HG02885 (cell line): ENCODE data around the gene TAPT1.

Experiments used
- ATAC-seq: cut with Tn5 transposase; IDR thresholded peaks from one replicate; pipeline ENCODE4 v1.9.1; 2021; ENCODE audit warnings: mild to moderate bottlenecking; ENCODE audit not compliant: unreplicated experiment, poor library complexity

The TAPT1 gene

GRCh38 chr4:16140879-16141249, 85.4 kb downstream of the TAPT1 start:
- no peak for ATAC-seq

- no peak for ATAC-seq
Measured at GRCh38 chr4:16140231-16140878, 85.9 kb downstream of the TAPT1 start.

- ATAC-seq: no peak
Measured at GRCh38 chr4:16139066-16139945, 87.0 kb downstream of the TAPT1 start.

GRCh38 chr4:16136827-16137226, 89.4 kb downstream of the TAPT1 start:
- no peak for ATAC-seq

GRCh38 chr4:16136311-16136710, 90.0 kb downstream of the TAPT1 start:
- no peak for ATAC-seq

- ATAC-seq: no peak
Measured at GRCh38 chr4:16133406-16133805, 92.9 kb downstream of the TAPT1 start.

GRCh38 chr4:16131293-16131692, 95.0 kb downstream of the TAPT1 start:
- ATAC-seq: no peak

- ATAC-seq: no peak
Measured at GRCh38 chr4:16129336-16129735, 96.9 kb downstream of the TAPT1 start.

GRCh38 chr4:16126714-16127113, 99.6 kb downstream of the TAPT1 start:
- ATAC-seq: no peak

- ATAC-seq: no peak
Measured at GRCh38 chr4:16125571-16126445, 100.5 kb downstream of the TAPT1 start.

- no peak for ATAC-seq
Measured at GRCh38 chr4:16124232-16124631, 102.0 kb downstream of the TAPT1 start.

GRCh38 chr4:16123356-16124084, 102.8 kb downstream of the TAPT1 start:
- no peak for ATAC-seq

GRCh38 chr4:16122784-16123183, 103.5 kb downstream of the TAPT1 start:
- ATAC-seq: no peak

GRCh38 chr4:16122308-16122711, 104.0 kb downstream of the TAPT1 start:
- no peak for ATAC-seq

- peak; percentile 45 for ATAC-seq
Measured at GRCh38 chr4:16120720-16121119, 105.6 kb downstream of the TAPT1 start.

GRCh38 chr4:16119981-16120380, 106.3 kb downstream of the TAPT1 start:
- no peak for ATAC-seq

- ATAC-seq: no peak
Measured at GRCh38 chr4:16118090-16118489, 108.2 kb downstream of the TAPT1 start.

GRCh38 chr4:16117164-16117563, 109.1 kb downstream of the TAPT1 start:
- no peak for ATAC-seq

- no peak for ATAC-seq
Measured at GRCh38 chr4:16116493-16116990, 109.7 kb downstream of the TAPT1 start.

GRCh38 chr4:16116019-16116418, 110.3 kb downstream of the TAPT1 start:
- no peak for ATAC-seq
